Measurements from ENCODE around the gene NPPB. TPM values are rescaled to one million over a fixed set of nuclear protein-coding genes. Genes with fewer than 3 reads are reported as not detected.

The NPPB gene
- total RNA-seq, 1 donor = not detected

- Histone ChIP-seq H3K79me2 (ENCODE audit: insufficient read depth, low read length) (no peaks in the 10 kb centered on the region), H3K4me3 (ENCODE audit: insufficient read depth, low read length) (no peak overlapping the region), H3K4me2 (ENCODE audit: insufficient read depth, low read length) (no peak overlapping the region), H3K9me3 (ENCODE audit: low read depth, low read length) (no peaks in the 10 kb centered on the region), H3K27ac (ENCODE audit: low read depth, low read length) (no peak overlapping the region), H3K27me3 (ENCODE audit: insufficient read depth, low read length) (no peaks in the 10 kb centered on the region), H3K36me3 (ENCODE audit: insufficient read depth, low read length) (no peaks in the 10 kb centered on the region), H2AFZ (ENCODE audit: low read length) (no peak overlapping the region), H4K20me1 (ENCODE audit: insufficient read depth, low read length) (peaks cover 4% of the 10 kb centered on the region), H3K4me1 (ENCODE audit: insufficient read depth, low read length) (no peaks in the 10 kb centered on the region)
- DNase-seq (ENCODE audit: insufficient read length, low spot score, missing footprints) = no peak
- TF ChIP-seq CTCF (IDR thresholded peaks at IDR 0.05; ENCODE audit: extremely low read depth, low read depth, low read length) = no peak
Measured at GRCh38 chr1:11851180-11851579, 7.6 kb downstream of the NPPB start.

- Histone ChIP-seq H3K27me3 (ENCODE audit: insufficient read depth, low read length) (no peaks in the 10 kb centered on the region), H3K79me2 (ENCODE audit: insufficient read depth, low read length) (no peaks in the 10 kb centered on the region)
Measured at GRCh38 chr1:11850156-11850555, 8.6 kb downstream of the NPPB start.

GRCh38 chr1:11848373-11848700 is 10.4 kb downstream of the NPPB start:
- TF ChIP-seq CTCF (IDR thresholded peaks at IDR 0.05; ENCODE audit: extremely low read depth, low read depth, low read length) = no peak
- Histone ChIP-seq H3K27ac (ENCODE audit: low read depth, low read length) (no peak overlapping the region), H3K79me2 (ENCODE audit: insufficient read depth, low read length) (no peaks in the 10 kb centered on the region), H3K9me3 (ENCODE audit: low read depth, low read length) (no peaks in the 10 kb centered on the region), H3K4me3 (ENCODE audit: insufficient read depth, low read length) (no peak overlapping the region), H4K20me1 (ENCODE audit: insufficient read depth, low read length) (peaks cover 13% of the 10 kb centered on the region), H3K36me3 (ENCODE audit: insufficient read depth, low read length) (peaks cover 20% of the 10 kb centered on the region), H3K27me3 (ENCODE audit: insufficient read depth, low read length) (no peaks in the 10 kb centered on the region), H3K4me2 (ENCODE audit: insufficient read depth, low read length) (no peak overlapping the region), H2AFZ (ENCODE audit: low read length) (no peak overlapping the region), H3K4me1 (ENCODE audit: insufficient read depth, low read length) (no peaks in the 10 kb centered on the region)
- no peak for DNase-seq (ENCODE audit: insufficient read length, low spot score, missing footprints)

More at GRCh38 chr1:11850156-11850555, 8.6 kb downstream of the NPPB start:
- Histone ChIP-seq H3K27ac (ENCODE audit: low read depth, low read length) (no peak overlapping the region), H3K4me3 (ENCODE audit: insufficient read depth, low read length) (no peak overlapping the region), H3K4me2 (ENCODE audit: insufficient read depth, low read length) (no peak overlapping the region), H2AFZ (ENCODE audit: low read length) (no peak overlapping the region), H4K20me1 (ENCODE audit: insufficient read depth, low read length) (peaks cover 11% of the 10 kb centered on the region), H3K9me3 (ENCODE audit: low read depth, low read length) (no peaks in the 10 kb centered on the region), H3K4me1 (ENCODE audit: insufficient read depth, low read length) (no peaks in the 10 kb centered on the region), H3K36me3 (ENCODE audit: insufficient read depth, low read length) (peaks cover 9% of the 10 kb centered on the region)
- no peak for DNase-seq (ENCODE audit: insufficient read length, low spot score, missing footprints)
- TF ChIP-seq CTCF (IDR thresholded peaks at IDR 0.05; ENCODE audit: extremely low read depth, low read depth, low read length) = no peak

- Histone ChIP-seq H3K9me3 (ENCODE audit: low read depth, low read length) (no peaks in the 10 kb centered on the region), H3K4me2 (ENCODE audit: insufficient read depth, low read length) (no peak within 1 kb of the TSS), H3K4me1 (ENCODE audit: insufficient read depth, low read length) (no peaks in the 10 kb centered on the region), H2AFZ (ENCODE audit: low read length) (no peak within 1 kb of the TSS), H3K79me2 (ENCODE audit: insufficient read depth, low read length) (no peaks in the 10 kb centered on the region), H3K27ac (ENCODE audit: low read depth, low read length) (no peak within 1 kb of the TSS), H3K27me3 (ENCODE audit: insufficient read depth, low read length) (no peaks in the 10 kb centered on the region), H3K4me3 (ENCODE audit: insufficient read depth, low read length) (no peak within 1 kb of the TSS), H3K36me3 (ENCODE audit: insufficient read depth, low read length) (peaks cover 20% of the 10 kb centered on the region), H4K20me1 (ENCODE audit: insufficient read depth, low read length) (peaks cover 13% of the 10 kb centered on the region)
- TF ChIP-seq CTCF (IDR thresholded peaks at IDR 0.05; ENCODE audit: extremely low read depth, low read depth, low read length) = no peak
- no peak for DNase-seq (ENCODE audit: insufficient read length, low spot score, missing footprints)
Measured at GRCh38 chr1:11847667-11848372, 10.9 kb downstream of the NPPB start, which contains the start of gene NPPA. NPPA (minus strand) TSS chr1:11847783; CDS start chr1:11847684, 99 bp downstream.

All from osteoblast (primary cell).